Panc1 (cell line): ENCODE results near the gene KCNQ1. TPM values are rescaled to one million over a fixed set of nuclear protein-coding genes. Genes with fewer than 3 reads are reported as not detected.

Experiments used
- ATAC-seq: fragments of 200-7000 bp; cut with Tn5 transposase; 2 replicates; pipeline ENCODE4 v1.9.1; 2020; ENCODE audit warnings: mild to moderate bottlenecking, moderate library complexity
- BruUV-seq: library from RNA; stranded (reverse); fragments of 400-500 nt; replicated peaks from 2 replicates; lab custom pipeline; 2021; lab: Mats Ljungman, UMichigan
- CTCF ChIA-PET: fragments of 300-600 bp; sonication (Branson Sonifier 250); formaldehyde crosslinking; loops from one replicate; lab custom pipeline; 2022; ENCODE audit warnings: antibody characterized with exemption; lab: Charles Lee
- POLR2A ChIA-PET: fragments of 300-600 bp; sonication (Branson Sonifier 250); formaldehyde crosslinking; loops from one replicate; lab custom pipeline; 2022; ENCODE audit warnings: antibody characterized with exemption; lab: Charles Lee
- DNase-seq: peaks from one replicate; pipeline ENCODE4 v3.0.0-alpha.2; 2010; ENCODE audit warnings: low read depth, low spot score
- H3K27ac ChIP-seq: 2 replicates; pipeline ENCODE4 v1.5.1; 2011; ENCODE audit warnings: mild to moderate bottlenecking, low read length, inconsistent platforms
- H3K27me3 ChIP-seq: fragments of 200-500 bp; sonication (Bioruptor generic); 2 replicates; pipeline ENCODE4 v1.6.0; 2014; ENCODE audit warnings: low read length, inconsistent platforms; ENCODE audit not compliant: control insufficient read depth, insufficient read depth
- H3K36me3 ChIP-seq: fragments of 200-500 bp; sonication (Bioruptor generic); 2 replicates; pipeline ENCODE4 v1.5.1; 2014; ENCODE audit warnings: inconsistent platforms, mild to moderate bottlenecking, low read length, moderate library complexity; ENCODE audit not compliant: control insufficient read depth, insufficient read depth
- H3K4me1 ChIP-seq: 2 replicates; pipeline ENCODE4 v1.5.1; 2011; ENCODE audit warnings: inconsistent platforms, mild to moderate bottlenecking, low read length, moderate library complexity; ENCODE audit not compliant: control insufficient read depth, insufficient read depth
- H3K4me3 ChIP-seq, 2 experiments: 2 replicates each; pipeline ENCODE4 v1.5.1; 2011 to 2012; ENCODE audit warnings: low read depth in 2 of 2, low read length in 2 of 2, mild to moderate bottlenecking in 2 of 2, inconsistent platforms in 1 of 2, moderate library complexity in 1 of 2
- H3K9me3 ChIP-seq: fragments of 200-500 bp; sonication (Bioruptor generic); 2 replicates; pipeline ENCODE4 v1.5.1; 2014; ENCODE audit warnings: low read depth, mild to moderate bottlenecking, inconsistent platforms, low read length, moderate library complexity; ENCODE audit not compliant: control insufficient read depth, insufficient read depth
- POLR2AphosphoS5 ChIP-seq: IDR thresholded peaks from 2 replicates; pipeline ENCODE4 v1.6.1; 2012; ENCODE audit warnings: mild to moderate bottlenecking, low read depth, low read length, moderate library complexity
- SIN3A ChIP-seq: IDR thresholded peaks from 2 replicates; pipeline ENCODE4 v1.6.1; 2012; ENCODE audit warnings: low read depth, mild to moderate bottlenecking, low read length, moderate library complexity, borderline replicate concordance; ENCODE audit not compliant: insufficient read depth
- TCF7L2 ChIP-seq: IDR thresholded peaks from 2 replicates; pipeline ENCODE4 v1.6.1; 2011; ENCODE audit warnings: mild to moderate bottlenecking, low read depth, low read length, inconsistent platforms
- in situ Hi-C: cut with HindIII; loops from 2 replicates; pipeline ENCODE4 v1.10.0; 2016; ENCODE audit warnings: low sequenced_read_pairs, low pct_unique_long_range_greater_than_20kb
- intact Hi-C: fragments of 100-400 bp; cut with micrococcal nuclease; formaldehyde crosslinking; loops from one replicate; pipeline ENCODE4 v1.10.0; 2022; ENCODE audit not compliant: unreplicated experiment
- total RNA-seq: library from RNA; stranded (reverse); gene quantifications from one replicate; pipeline ENCODE4 v1.2.1, GENCODE V29; 2021; ENCODE audit not compliant: unreplicated experiment
- TF ChIP-seq, protein P1 (sequence below): fragments of 450-650 bp; IDR thresholded peaks from 2 replicates; pipeline ENCODE4 v1.5.1; 2017; ENCODE audit warnings: mild to moderate bottlenecking
- TF ChIP-seq, protein P2 (sequence below), 2 experiments: IDR thresholded peaks; 2 replicates each; pipeline ENCODE4 v1.6.1; 2011 to 2012; ENCODE audit warnings: low read depth in 2 of 2, control low read depth in 1 of 2, low read length in 1 of 2, mild to moderate bottlenecking in 1 of 2, moderate library complexity in 1 of 2; ENCODE audit not compliant: insufficient read depth in 1 of 2

KCNQ1 gene
- total RNA-seq, 1 experiment from 2014 or later = 1.0 TPM

DNA sequence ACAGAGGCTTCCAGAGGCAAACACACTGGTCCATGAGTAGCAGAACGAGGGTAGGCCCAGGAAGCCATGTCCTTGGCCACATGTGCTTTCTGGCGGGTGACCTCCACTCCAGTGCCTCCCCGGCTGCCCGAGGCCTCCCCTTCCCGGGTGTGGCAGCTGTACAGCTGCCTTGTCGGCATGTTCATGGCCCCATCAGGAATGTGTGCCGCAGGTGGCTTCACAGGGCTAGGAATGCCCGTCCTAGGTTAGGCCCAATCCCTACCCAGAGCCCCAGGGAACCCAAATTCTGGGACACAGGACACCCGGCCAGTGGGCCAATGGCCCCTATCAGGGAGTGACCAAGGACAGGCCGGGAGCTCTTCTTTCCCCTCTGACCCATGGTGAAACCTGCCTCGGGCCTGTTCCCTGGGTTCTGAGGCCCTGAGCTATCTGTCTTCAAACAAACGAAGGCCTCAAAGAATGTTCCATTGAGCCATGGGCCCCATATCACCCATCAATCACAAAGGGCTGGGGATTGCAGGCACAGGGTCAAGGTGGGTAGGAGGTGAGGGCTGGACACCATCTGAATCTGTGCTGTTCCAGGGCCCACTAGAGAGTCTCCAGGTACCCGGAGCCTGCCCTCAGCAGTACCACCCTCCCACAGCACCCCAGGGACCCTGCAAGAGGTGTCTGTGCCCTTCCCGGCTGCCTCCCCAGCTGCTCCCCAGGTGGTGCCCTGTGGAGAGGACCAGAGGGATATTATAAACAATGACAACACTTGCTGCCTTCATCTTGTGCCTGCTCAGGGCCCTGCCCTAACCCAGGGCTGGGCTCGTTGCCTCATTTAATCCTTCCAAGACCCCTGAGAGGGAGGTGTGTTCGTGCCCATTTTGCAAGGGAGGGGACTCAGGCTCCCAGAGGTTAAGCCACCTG, 444.8 kb downstream of the KCNQ1 start:
- DNase-seq (no peak), ATAC-seq (no peak)
- no peaks in the 10 kb centered on the region for H3K36me3 ChIP-seq
- no peaks in the 10 kb centered on the region for H3K9me3 ChIP-seq
- no TSS peak for BruUV-seq
- H3K4me1 ChIP-seq = peaks cover 22% of the 10 kb centered on the region
- TF ChIP-seq POLR2AphosphoS5 (no peak), SIN3A (no peak), TCF7L2 (no peak)
- TF ChIP-seq, protein P1, sequence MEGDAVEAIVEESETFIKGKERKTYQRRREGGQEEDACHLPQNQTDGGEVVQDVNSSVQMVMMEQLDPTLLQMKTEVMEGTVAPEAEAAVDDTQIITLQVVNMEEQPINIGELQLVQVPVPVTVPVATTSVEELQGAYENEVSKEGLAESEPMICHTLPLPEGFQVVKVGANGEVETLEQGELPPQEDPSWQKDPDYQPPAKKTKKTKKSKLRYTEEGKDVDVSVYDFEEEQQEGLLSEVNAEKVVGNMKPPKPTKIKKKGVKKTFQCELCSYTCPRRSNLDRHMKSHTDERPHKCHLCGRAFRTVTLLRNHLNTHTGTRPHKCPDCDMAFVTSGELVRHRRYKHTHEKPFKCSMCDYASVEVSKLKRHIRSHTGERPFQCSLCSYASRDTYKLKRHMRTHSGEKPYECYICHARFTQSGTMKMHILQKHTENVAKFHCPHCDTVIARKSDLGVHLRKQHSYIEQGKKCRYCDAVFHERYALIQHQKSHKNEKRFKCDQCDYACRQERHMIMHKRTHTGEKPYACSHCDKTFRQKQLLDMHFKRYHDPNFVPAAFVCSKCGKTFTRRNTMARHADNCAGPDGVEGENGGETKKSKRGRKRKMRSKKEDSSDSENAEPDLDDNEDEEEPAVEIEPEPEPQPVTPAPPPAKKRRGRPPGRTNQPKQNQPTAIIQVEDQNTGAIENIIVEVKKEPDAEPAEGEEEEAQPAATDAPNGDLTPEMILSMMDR = no peak
- TF ChIP-seq, protein P2, sequence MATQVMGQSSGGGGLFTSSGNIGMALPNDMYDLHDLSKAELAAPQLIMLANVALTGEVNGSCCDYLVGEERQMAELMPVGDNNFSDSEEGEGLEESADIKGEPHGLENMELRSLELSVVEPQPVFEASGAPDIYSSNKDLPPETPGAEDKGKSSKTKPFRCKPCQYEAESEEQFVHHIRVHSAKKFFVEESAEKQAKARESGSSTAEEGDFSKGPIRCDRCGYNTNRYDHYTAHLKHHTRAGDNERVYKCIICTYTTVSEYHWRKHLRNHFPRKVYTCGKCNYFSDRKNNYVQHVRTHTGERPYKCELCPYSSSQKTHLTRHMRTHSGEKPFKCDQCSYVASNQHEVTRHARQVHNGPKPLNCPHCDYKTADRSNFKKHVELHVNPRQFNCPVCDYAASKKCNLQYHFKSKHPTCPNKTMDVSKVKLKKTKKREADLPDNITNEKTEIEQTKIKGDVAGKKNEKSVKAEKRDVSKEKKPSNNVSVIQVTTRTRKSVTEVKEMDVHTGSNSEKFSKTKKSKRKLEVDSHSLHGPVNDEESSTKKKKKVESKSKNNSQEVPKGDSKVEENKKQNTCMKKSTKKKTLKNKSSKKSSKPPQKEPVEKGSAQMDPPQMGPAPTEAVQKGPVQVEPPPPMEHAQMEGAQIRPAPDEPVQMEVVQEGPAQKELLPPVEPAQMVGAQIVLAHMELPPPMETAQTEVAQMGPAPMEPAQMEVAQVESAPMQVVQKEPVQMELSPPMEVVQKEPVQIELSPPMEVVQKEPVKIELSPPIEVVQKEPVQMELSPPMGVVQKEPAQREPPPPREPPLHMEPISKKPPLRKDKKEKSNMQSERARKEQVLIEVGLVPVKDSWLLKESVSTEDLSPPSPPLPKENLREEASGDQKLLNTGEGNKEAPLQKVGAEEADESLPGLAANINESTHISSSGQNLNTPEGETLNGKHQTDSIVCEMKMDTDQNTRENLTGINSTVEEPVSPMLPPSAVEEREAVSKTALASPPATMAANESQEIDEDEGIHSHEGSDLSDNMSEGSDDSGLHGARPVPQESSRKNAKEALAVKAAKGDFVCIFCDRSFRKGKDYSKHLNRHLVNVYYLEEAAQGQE (IDR thresholded peaks at IDR 0.05; ENCODE audit: insufficient read depth in 1 of 2, low read depth in 2 of 2, low read length in 1 of 2) = no peak
- no peak overlapping the region for H3K4me3 ChIP-seq
- H3K27me3 ChIP-seq = no peaks in the 10 kb centered on the region
- ChIA-PET POLR2A (no interaction called here), CTCF (interaction anchor here (8.1 kb wide), 1 partner anchor 357 kb away, joined by 132 read pairs; no protein-coding TSS in a partner anchor)
- in situ Hi-C loops (no loop called here), intact Hi-C loops (loop anchor here (5.0 to 10.0 kb wide), 2 partner anchors 195 to 462 kb away; partner anchors contain the start of gene KCNQ1OT1)
- no peak overlapping the region for H3K27ac ChIP-seq

DNA sequence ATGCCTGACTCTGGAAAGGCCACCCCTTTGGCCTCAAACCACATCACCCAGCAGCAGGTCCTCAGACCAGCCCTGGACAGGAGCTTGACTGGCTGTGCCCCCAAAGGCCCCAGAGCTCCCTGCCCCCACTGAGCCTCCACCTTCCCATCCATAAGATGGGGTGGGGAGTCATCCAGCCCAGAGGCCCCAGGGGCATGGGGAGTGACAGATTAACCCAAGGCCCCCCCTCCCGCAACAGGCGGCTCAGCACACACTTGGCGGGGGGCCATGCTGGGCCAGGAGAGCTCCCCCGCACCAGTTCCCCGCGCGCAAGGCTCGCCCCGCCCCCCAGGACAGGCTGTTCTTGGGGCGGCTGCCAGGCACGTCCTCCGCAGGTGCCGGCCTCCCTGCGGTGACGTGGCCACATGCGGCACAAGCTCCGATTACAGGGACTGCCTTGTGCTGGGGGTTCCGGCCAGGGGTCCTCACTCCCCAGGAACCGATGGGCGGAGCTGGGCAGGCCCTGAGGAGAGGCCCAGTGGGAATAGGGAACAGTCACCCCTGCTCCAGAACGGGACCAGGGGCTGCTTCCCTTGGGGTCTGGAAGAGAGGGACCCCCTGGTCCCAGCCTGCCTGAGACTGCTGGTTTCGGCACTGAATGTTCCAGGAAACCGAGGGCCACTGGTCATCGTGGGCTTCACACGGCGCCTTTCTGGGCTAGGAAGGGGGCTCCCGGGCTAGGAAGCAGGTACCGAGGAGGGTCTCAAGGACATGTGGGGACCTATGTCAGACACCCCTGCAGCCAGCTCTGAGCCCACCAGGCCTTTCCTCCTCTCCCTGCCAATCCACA, 445.9 kb downstream of the KCNQ1 start:
- DNase-seq (no peak), ATAC-seq (no peak)
- Histone ChIP-seq H3K4me1 (peaks cover 20% of the 10 kb centered on the region), H3K4me3 (no peak overlapping the region), H3K9me3 (no peaks in the 10 kb centered on the region), H3K36me3 (no peaks in the 10 kb centered on the region), H3K27me3 (no peaks in the 10 kb centered on the region), H3K27ac (no peak overlapping the region)
- POLR2A ChIA-PET = interaction anchor here (0.6 kb wide), 1 partner anchor 27 kb away, joined by 3 read pairs; no protein-coding TSS in a partner anchor
- intact Hi-C loops (no loop called here), in situ Hi-C loops (no loop called here)
- CTCF ChIA-PET = interaction anchor here (1.4 to 8.1 kb wide), 2 partner anchors 40 to 358 kb away, joined by 7 to 132 read pairs; partner anchors contain the start of gene PHLDA2
- no TSS peak for BruUV-seq
- no peak for TF ChIP-seq TCF7L2
- TF ChIP-seq, protein P2 (IDR thresholded peaks at IDR 0.05; ENCODE audit: insufficient read depth in 1 of 2, low read depth in 2 of 2, low read length in 1 of 2) = no peak
- TF ChIP-seq POLR2AphosphoS5 = no peak
- no peak for TF ChIP-seq SIN3A
- TF ChIP-seq, protein P1 = no peak
